ENCODE measurements around the gene GPATCH3. TPM values are rescaled to one million over a fixed set of nuclear protein-coding genes. Genes with fewer than 3 reads are reported as not detected.

Gene GPATCH3
- total RNA-seq, 1 donor from 2014 or later, result 12.1 TPM

DNA sequence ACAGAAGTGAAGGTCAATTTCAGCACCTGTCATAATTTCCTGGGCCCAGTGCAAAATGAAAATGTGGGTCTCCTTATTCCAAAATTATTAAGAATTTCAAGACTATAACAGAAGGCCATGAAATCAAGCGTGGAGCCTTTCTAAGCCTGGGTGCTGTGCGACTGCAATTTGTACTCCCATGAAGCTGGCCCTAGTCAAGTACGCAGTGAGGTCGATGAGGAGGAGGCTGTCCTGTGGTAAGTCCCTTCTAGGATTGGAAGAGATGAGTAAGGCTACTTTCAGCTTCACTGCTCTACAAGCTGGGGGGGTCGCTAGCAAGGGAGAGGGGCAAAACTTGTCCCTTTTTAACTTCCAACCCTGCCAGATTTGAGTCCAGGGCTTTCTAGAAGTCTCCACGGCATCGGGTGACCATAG is 20.9 kb upstream of the GPATCH3 start:
- no peaks in the 10 kb centered on the region for H3K27me3 ChIP-seq (ENCODE audit: control insufficient read depth, insufficient read depth, low read length)
- no peak for DNase-seq (ENCODE audit: low read depth)
- no peaks in the 10 kb centered on the region for H3K36me3 ChIP-seq (ENCODE audit: control insufficient read depth, insufficient read depth, low read length)
- TF ChIP-seq, protein P1, sequence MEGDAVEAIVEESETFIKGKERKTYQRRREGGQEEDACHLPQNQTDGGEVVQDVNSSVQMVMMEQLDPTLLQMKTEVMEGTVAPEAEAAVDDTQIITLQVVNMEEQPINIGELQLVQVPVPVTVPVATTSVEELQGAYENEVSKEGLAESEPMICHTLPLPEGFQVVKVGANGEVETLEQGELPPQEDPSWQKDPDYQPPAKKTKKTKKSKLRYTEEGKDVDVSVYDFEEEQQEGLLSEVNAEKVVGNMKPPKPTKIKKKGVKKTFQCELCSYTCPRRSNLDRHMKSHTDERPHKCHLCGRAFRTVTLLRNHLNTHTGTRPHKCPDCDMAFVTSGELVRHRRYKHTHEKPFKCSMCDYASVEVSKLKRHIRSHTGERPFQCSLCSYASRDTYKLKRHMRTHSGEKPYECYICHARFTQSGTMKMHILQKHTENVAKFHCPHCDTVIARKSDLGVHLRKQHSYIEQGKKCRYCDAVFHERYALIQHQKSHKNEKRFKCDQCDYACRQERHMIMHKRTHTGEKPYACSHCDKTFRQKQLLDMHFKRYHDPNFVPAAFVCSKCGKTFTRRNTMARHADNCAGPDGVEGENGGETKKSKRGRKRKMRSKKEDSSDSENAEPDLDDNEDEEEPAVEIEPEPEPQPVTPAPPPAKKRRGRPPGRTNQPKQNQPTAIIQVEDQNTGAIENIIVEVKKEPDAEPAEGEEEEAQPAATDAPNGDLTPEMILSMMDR (IDR thresholded peaks at IDR 0.05; ENCODE audit: insufficient read depth, low read length, poor library complexity, severe bottlenecking), result no peak
- H3K4me3 ChIP-seq (ENCODE audit: low read depth, low read length), result peak overlapping the region; percentile 13

DNA sequence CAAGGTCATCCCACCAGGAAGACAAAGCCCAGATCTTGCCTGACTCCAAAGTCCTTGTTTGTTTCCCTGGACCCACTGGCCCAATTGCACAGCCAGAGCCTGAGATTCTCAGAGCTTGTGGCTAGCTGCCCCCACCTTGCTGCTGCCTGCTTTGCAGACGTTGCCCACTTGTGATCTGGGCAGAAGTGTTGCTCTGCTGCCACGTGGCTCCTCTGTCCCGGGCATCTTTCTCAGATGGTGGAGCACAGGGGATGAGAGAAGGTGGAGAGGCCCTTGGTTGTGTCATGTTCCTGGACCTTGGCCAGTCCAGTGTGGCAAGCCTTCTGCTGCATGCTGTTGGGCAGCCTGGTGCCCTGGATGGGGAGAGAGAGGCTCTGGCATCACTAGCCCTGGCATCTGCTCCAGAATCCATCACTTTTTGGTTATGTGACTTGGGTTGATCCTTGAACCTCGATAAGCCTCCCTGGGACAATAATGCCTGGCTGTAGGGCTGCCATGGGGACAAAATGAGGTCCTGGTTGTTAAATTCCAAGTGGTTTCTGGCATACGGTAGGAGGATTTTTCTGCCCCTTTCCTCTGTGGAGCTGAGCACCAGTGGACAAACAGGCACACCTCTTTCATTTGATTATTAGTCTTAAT is 15.1 kb upstream of the GPATCH3 start:
- no peak for DNase-seq (ENCODE audit: low read depth)
- H3K36me3 ChIP-seq (ENCODE audit: control insufficient read depth, insufficient read depth, low read length), result no peaks in the 10 kb centered on the region
- TF ChIP-seq, protein P1 (IDR thresholded peaks at IDR 0.05; ENCODE audit: insufficient read depth, low read length, poor library complexity, severe bottlenecking), result no peak
- H3K4me3 ChIP-seq (ENCODE audit: low read depth, low read length), result no peak overlapping the region
- H3K27me3 ChIP-seq (ENCODE audit: control insufficient read depth, insufficient read depth, low read length), result no peaks in the 10 kb centered on the region

DNA sequence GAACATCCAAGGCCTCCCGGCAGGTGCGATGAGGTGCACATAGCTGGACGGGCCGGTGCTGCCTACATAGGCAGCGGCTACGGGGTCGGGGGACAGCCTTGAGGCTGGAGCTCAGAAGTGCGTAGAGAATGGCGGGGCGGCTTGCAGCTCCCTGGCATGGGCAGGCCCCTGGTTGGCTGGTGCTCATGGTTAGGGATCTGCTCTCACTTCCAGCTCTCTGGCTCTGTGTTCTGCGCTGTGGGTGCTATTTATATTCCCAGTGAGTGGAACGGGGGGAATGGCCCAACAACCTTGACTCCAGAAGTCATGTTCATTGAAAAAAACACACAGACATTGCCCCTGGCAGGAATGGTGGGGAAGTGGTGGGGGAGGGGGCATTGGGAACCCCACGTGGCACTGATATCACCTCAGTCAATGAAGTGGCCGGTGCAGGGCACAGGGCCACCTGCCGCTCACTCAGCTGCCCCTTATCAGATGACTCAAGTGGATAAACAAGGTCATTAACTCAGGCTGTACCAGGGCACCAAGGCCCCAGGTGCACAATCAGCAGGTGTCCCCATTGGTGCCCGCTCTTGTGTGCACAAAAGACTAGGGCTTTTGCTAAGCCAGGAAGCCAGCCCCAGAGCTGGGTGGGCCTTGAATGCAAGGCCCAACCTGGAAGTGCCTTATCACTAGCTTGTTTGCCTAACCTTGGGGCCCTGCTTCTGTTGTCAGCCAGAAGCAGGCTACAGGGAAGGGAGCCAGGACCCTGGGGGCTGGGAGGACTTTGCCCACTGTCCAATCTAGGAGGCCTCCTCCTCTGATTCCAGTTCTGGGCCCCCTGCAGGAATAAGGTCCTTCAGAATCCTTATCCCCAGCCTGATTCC is 13.7 kb upstream of the GPATCH3 start, which contains the start of gene NR0B2:
Gene NR0B2, minus strand, starts transcription at position 222 of the 866 bp plus-strand sequence. Its CDS starts 35 bp downstream, at position 187.
- Histone ChIP-seq H3K27me3 (ENCODE audit: control insufficient read depth, insufficient read depth, low read length) (no peaks in the 10 kb centered on the region), H3K36me3 (ENCODE audit: control insufficient read depth, insufficient read depth, low read length) (no peaks in the 10 kb centered on the region), H3K4me3 (ENCODE audit: low read depth, low read length) (no peak within 1 kb of the TSS)
- TF ChIP-seq, protein P1 (IDR thresholded peaks at IDR 0.05; ENCODE audit: insufficient read depth, low read length, poor library complexity, severe bottlenecking), result no peak
- DNase-seq (ENCODE audit: low read depth), result no peak

DNA sequence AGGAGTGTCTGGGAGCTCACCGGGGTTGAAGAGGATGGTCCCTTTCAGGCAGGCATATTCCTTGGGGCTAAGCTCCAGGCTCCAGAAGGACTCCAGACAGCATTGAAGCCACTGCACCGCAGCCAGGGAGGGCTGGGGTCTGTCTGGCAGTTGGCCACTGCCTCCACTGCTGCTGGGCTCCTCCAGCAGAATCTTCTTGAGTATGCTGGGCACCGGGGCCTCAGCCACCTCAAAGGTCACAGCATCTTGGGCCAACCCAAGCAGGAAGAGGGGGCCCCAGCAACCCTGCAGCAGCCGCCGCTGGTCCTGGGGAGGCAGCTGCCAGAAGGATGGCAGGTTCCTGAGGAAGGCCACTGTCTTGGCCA is 13.1 kb upstream of the GPATCH3 start:
- H3K27me3 ChIP-seq (ENCODE audit: control insufficient read depth, insufficient read depth, low read length), result no peaks in the 10 kb centered on the region
- H3K36me3 ChIP-seq (ENCODE audit: control insufficient read depth, insufficient read depth, low read length), result no peaks in the 10 kb centered on the region
- H3K4me3 ChIP-seq (ENCODE audit: low read depth, low read length), result no peak overlapping the region
- TF ChIP-seq, protein P1 (IDR thresholded peaks at IDR 0.05; ENCODE audit: insufficient read depth, low read length, poor library complexity, severe bottlenecking), result no peak
- no peak for DNase-seq (ENCODE audit: low read depth)

DNA sequence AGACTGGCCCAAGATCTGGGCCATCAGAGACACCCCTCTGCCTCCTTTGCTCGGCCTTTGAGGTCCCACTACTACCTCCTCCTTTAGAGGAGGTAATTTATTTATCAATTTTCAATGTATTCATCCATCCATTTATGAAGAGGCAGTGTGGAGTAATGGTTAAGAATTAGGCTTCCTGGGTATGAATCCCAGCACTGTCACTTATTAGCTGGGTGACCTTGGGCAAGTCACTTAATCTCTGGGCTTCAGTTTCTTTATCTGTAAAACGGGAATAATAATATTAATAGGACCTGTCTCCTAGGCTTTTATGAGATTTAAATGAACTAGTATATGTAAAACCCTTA is 11.9 kb upstream of the GPATCH3 start:
- TF ChIP-seq, protein P1 (IDR thresholded peaks at IDR 0.05; ENCODE audit: insufficient read depth, low read length, poor library complexity, severe bottlenecking), result no peak
- no peak overlapping the region for H3K4me3 ChIP-seq (ENCODE audit: low read depth, low read length)
- DNase-seq (ENCODE audit: low read depth), result no peak
- no peaks in the 10 kb centered on the region for H3K36me3 ChIP-seq (ENCODE audit: control insufficient read depth, insufficient read depth, low read length)
- H3K27me3 ChIP-seq (ENCODE audit: control insufficient read depth, insufficient read depth, low read length), result no peaks in the 10 kb centered on the region
